ENCODE measurements around the gene XAGE3.
"Not testable (repeated sequence)": the region's sequence is repeated elsewhere in the genome, so short reads cannot be mapped to it uniquely, and the experiment has no call there.

XAGE3 gene

GRCh38 chrX:52867610-52868348 is at the start of gene XAGE3:
TSS of gene XAGE3 (minus strand) at chrX:52868083. CDS start at chrX:52867133, 950 bp downstream.
- in situ Hi-C loops (cut with HindIII; ENCODE audit: low sequenced_read_pairs), result no loop called here

- in situ Hi-C loops (cut with HindIII; ENCODE audit: low sequenced_read_pairs), result not testable (repeated sequence)
Measured at GRCh38 chrX:52914704-52915103, 46.8 kb upstream of the XAGE3 start.

GRCh38 chrX:52913681-52914080 is 45.8 kb upstream of the XAGE3 start:
- in situ Hi-C loops (cut with HindIII; ENCODE audit: low sequenced_read_pairs), result not testable (repeated sequence)

GRCh38 chrX:52909313-52909969 is 41.6 kb upstream of the XAGE3 start:
- in situ Hi-C loops (cut with HindIII; ENCODE audit: low sequenced_read_pairs), result not testable (repeated sequence)

GRCh38 chrX:52907900-52908299 is 40.0 kb upstream of the XAGE3 start:
- in situ Hi-C loops (cut with HindIII; ENCODE audit: low sequenced_read_pairs), result not testable (repeated sequence)

GRCh38 chrX:52907137-52907536 is 39.3 kb upstream of the XAGE3 start:
- in situ Hi-C loops (cut with HindIII; ENCODE audit: low sequenced_read_pairs), result not testable (repeated sequence)

- in situ Hi-C loops (cut with HindIII; ENCODE audit: low sequenced_read_pairs), result not testable (repeated sequence)
Measured at GRCh38 chrX:52906072-52906471, 38.2 kb upstream of the XAGE3 start.

GRCh38 chrX:52905531-52905930 is 37.6 kb upstream of the XAGE3 start:
- in situ Hi-C loops (cut with HindIII; ENCODE audit: low sequenced_read_pairs), result not testable (repeated sequence)

- in situ Hi-C loops (cut with HindIII; ENCODE audit: low sequenced_read_pairs), result not testable (repeated sequence)
Measured at GRCh38 chrX:52896855-52897709, 29.2 kb upstream of the XAGE3 start, which contains the start of gene FAM156B. TSS of gene FAM156B (plus strand) at chrX:52897330. CDS start at chrX:52907226, 9,896 bp downstream.

GRCh38 chrX:52896438-52896837 is 28.6 kb upstream of the XAGE3 start:
- in situ Hi-C loops (cut with HindIII; ENCODE audit: low sequenced_read_pairs), result not testable (repeated sequence)

GRCh38 chrX:52888090-52888489 is 20.2 kb upstream of the XAGE3 start:
- in situ Hi-C loops (cut with HindIII; ENCODE audit: low sequenced_read_pairs), result not testable (repeated sequence)

- in situ Hi-C loops (cut with HindIII; ENCODE audit: low sequenced_read_pairs), result not testable (repeated sequence)
Measured at GRCh38 chrX:52887459-52887858, 19.6 kb upstream of the XAGE3 start.

GRCh38 chrX:52876386-52876785 is 8.5 kb upstream of the XAGE3 start:
- in situ Hi-C loops (cut with HindIII; ENCODE audit: low sequenced_read_pairs), result not testable (repeated sequence)

- in situ Hi-C loops (cut with HindIII; ENCODE audit: low sequenced_read_pairs), result not testable (repeated sequence)
Measured at GRCh38 chrX:52875436-52875835, 7.6 kb upstream of the XAGE3 start.

GRCh38 chrX:52874661-52875060 is 6.8 kb upstream of the XAGE3 start:
- in situ Hi-C loops (cut with HindIII; ENCODE audit: low sequenced_read_pairs), result no loop called here

GRCh38 chrX:52873825-52874224 is 5.9 kb upstream of the XAGE3 start:
- in situ Hi-C loops (cut with HindIII; ENCODE audit: low sequenced_read_pairs), result not testable (repeated sequence)

GRCh38 chrX:52870046-52870445 is 2.2 kb upstream of the XAGE3 start:
- in situ Hi-C loops (cut with HindIII; ENCODE audit: low sequenced_read_pairs), result no loop called here

GRCh38 chrX:52865343-52865998 is 2.4 kb downstream of the XAGE3 start:
- in situ Hi-C loops (cut with HindIII; ENCODE audit: low sequenced_read_pairs), result no loop called here

GRCh38 chrX:52856991-52857525 is 10.8 kb downstream of the XAGE3 start:
- in situ Hi-C loops (cut with HindIII; ENCODE audit: low sequenced_read_pairs), result not testable (repeated sequence)

GRCh38 chrX:52852110-52852860 is 15.6 kb downstream of the XAGE3 start:
- in situ Hi-C loops (cut with HindIII; ENCODE audit: low sequenced_read_pairs), result no loop called here
